GM12801 (cell line): ENCODE data around the gene CROCC2.

Experiments used
- TF ChIP-seq, protein P1 (sequence below): IDR thresholded peaks from one replicate; pipeline ENCODE4 v1.5.1; 2011; ENCODE audit warnings: control low read depth; ENCODE audit not compliant: insufficient read length; ENCODE audit errors: extremely low read depth

The CROCC2 gene

DNA sequence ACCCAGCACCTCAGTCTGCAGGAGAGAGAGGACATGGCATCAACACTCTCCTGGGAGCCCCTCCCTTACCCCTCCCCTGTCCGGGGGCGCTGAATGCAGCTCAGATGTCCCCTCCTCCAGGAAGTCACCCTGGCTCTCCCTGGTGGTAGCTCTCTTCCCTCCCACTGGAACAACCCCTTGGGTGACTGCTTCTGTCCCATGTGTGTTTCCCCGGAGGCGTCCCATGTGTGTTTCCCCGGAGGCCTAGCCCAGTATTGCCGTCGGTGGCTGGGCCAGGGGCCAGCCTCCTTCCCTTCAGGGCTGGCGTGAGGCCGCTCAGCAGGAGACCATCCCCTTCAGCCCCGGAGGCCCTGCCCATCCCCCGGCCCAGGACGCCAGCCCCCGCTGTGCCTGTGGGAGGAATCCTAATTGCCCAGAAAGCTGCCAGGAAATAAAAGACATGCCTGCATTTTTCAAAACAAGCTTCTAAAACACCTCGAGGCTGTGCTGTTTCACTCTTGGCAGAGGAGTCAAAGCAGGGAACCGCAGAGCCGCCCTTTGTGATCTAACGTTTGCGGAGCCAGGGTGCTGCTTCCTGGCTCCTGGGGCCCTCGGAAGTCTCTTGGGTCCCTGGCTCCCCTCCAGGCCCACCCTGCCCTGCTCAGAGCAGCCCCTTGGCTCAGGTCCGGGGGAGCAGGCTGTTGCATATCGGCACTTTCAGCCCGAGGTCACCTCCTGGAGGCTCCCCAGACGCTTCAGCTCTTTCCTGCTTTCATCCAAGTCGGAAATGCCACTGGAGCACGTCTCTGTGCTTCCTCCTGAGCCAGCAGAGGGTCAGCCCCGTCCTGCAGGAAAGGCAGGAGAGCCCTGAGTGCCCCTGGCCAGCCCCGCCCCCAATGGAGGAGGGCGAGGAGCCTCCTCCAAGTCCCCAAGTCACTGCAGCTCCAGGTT lies 103.7 kb downstream of the CROCC2 start:
- TF ChIP-seq, protein P1, sequence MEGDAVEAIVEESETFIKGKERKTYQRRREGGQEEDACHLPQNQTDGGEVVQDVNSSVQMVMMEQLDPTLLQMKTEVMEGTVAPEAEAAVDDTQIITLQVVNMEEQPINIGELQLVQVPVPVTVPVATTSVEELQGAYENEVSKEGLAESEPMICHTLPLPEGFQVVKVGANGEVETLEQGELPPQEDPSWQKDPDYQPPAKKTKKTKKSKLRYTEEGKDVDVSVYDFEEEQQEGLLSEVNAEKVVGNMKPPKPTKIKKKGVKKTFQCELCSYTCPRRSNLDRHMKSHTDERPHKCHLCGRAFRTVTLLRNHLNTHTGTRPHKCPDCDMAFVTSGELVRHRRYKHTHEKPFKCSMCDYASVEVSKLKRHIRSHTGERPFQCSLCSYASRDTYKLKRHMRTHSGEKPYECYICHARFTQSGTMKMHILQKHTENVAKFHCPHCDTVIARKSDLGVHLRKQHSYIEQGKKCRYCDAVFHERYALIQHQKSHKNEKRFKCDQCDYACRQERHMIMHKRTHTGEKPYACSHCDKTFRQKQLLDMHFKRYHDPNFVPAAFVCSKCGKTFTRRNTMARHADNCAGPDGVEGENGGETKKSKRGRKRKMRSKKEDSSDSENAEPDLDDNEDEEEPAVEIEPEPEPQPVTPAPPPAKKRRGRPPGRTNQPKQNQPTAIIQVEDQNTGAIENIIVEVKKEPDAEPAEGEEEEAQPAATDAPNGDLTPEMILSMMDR, result no peak

DNA sequence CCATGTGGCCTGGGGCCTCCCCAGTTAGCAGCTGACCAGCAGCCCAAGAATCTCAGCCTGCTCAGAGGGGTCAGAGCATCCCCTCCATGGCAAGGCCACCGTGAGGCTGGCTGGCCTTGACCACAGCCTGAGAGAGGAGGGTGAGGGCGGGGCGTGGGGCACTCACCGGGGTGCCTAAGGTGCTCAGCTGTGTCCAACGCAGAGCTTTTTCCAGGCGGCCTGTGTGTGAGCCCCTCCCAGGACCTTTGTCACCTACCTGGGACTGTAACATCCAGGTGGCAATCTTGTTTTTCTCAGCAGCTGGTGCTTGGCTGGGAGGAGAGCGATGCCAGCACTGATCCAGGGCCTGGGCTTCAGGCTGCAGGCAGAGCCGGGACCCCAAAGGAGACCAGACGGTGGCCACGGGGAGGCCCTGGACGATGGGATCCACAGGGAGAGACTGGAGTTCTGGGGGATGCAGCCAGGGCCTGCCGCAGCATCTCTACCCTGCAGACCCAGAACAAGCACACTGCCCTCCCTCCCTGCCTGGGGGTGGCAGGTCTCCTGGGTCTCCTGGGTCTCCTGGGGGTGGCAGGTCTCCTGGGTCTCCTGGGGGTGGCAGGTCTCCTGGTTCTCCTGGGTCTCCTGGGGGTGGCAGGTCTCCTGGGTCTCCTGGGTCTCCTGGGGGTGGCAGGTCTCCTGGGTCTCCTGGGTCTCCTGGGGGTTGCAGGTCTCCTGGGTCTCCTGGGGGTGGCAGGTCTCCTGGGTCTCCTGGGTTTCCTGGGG lies 104.6 kb downstream of the CROCC2 start:
- TF ChIP-seq, protein P1, result no peak

DNA sequence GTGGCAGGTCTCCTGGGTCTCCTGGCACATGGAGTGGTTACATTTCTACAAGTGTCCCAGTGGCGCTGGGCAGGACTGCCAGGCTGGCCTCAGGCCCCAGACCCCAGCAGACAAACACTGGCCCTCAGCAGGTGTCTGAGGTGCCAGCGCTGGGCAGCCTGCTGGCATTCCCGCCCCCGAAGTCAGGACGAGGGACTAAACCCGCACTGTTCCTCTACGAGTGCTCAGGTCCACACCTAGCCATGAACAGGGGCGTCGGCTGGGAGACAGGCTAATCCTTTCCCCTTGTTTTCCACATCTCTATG lies 105.1 kb downstream of the CROCC2 start:
- TF ChIP-seq, protein P1, result no peak

DNA sequence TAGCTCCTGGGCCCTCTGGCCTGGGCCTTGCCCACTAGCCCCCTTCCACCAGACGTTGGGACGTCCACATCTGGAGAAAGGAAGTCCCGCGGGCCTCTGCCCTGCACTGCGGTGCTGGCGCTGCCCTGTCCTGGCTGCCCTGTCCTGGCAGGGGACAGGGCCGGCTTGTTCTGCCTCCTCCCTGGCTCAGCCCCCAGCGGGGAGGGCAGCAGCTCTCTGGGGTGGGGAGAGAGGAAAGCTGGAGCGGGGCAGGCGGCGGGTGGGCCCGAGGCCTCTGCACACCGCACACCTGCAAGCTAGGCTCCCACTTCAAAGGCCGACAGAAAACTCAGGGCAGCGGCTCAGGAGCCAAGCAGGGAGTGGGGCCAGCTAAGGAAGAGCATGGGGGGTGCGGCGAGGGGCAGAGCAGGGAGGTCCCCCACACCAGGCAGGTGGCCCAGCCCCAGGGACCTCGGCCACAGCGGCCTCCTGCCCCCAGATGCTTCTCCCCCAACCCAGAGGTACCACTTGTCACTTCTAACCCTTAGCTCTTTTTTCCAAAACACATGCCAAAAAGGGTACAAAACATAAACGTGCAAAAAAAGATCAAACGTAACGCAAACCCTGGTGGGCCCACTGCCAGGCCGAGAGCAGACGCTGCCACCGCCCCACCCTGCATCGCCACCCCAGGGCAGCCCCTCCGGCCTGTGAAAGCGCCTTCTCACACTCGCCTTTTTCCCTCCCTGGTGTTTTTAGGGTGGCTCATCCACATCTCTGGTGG lies 105.8 kb downstream of the CROCC2 start:
- TF ChIP-seq, protein P1, result no peak

DNA sequence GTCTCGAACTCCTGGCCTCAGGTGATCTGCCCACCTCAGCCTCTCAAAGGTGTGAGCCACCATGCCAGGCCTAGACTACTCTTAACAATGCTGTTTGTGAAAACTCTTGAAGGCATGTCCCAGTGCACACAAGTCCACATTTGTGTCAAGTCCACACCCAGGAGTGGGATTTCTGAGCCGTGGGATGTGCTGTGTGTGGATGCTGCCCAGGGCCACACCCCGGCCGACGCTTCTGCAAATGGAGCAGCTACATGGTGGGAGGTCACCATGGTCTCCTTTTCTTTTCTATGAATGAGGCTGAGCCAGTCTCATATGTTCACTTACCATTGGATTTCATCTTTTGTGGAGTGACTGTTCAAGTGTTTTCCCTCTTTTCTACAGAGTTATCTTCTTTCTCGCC lies 108.1 kb downstream of the CROCC2 start:
- TF ChIP-seq, protein P1, result no peak

DNA sequence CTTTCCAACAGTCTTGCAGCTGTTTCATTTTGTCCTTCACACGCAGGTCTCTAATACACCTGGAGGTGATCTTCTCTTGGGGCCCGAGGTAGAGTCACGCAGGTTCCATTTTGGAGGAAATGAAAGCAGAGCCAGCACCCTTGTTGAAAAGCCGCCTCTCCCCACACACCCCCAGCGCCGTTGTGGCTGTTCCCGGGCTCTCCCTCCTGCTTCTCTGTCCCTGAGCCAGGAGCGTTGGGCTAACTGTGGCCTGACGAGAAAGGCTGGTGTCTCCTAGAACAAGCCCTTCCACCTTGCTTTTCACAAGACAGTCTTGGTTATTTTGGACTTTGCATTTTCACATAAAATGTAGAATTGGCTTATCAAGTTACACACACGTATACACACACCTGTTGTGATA lies 108.6 kb downstream of the CROCC2 start:
- TF ChIP-seq, protein P1, result no peak

DNA sequence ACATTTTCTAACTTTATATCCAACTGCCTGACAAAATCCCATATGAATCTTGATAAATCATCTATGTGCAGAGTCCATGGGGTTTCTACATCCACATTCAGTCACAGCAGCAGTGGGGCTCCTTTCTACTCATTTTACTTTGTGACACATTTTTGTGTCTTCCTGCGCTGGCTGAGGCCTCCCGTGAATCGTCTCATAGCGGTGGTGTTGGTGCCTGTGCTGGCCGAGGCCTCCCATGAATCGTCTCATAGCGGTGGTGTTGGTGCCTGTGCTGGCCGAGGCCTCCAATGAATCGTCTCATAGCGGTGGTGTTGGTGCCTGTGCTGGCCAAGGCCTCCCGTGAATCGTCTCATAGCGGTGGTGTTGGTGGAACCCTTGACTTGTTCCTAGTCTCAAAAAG lies 109.3 kb downstream of the CROCC2 start:
- TF ChIP-seq, protein P1, result no peak
